Measurements from ENCODE around the gene ETNK2. TPM values are rescaled to one million over a fixed set of nuclear protein-coding genes. Genes with fewer than 3 reads are reported as not detected.

Gene ETNK2
- total RNA-seq, 3 donors from 2014 or later = 13.8 to 66.1 (median 16.8) TPM

- DNase-seq (ENCODE audit: low spot score in 2 of 2) = no peak
- no peaks in the 10 kb centered on the region for H3K36me3 ChIP-seq
- no peaks in the 10 kb centered on the region for H3K4me1 ChIP-seq
- intact Hi-C loops (cut with DNase I; ENCODE audit: low total_unique reads) = no loop called here
- TF ChIP-seq POLR2AphosphoS5 (IDR thresholded peaks at IDR 0.05) (no peak), POLR2A (IDR thresholded peaks at IDR 0.05) (no peak), CTCF (IDR thresholded peaks at IDR 0.05) (no peak)
- peak overlapping the region; percentile 20 to 61 for H3K27ac ChIP-seq
- H3K4me3 ChIP-seq = no peak overlapping the region
- no peaks in the 10 kb centered on the region for H3K9me3 ChIP-seq
- no peaks in the 10 kb centered on the region for H3K27me3 ChIP-seq
Observed at GRCh38 chr1:204192046-204192445, 40.2 kb upstream of the ETNK2 start.

- no peak for DNase-seq (ENCODE audit: low spot score in 2 of 2)
- Histone ChIP-seq H3K4me1 (no peaks in the 10 kb centered on the region), H3K27me3 (no peaks in the 10 kb centered on the region), H3K36me3 (no peaks in the 10 kb centered on the region), H3K4me3 (no peak overlapping the region), H3K9me3 (no peaks in the 10 kb centered on the region), H3K27ac (peak overlapping the region; percentile 20 to 61)
- TF ChIP-seq POLR2AphosphoS5 (IDR thresholded peaks at IDR 0.05) = no peak
- TF ChIP-seq POLR2A (IDR thresholded peaks at IDR 0.05) = no peak
- TF ChIP-seq CTCF (IDR thresholded peaks at IDR 0.05) = no peak
- intact Hi-C loops (cut with DNase I; ENCODE audit: low total_unique reads) = no loop called here
Observed at GRCh38 chr1:204191456-204191855, 39.6 kb upstream of the ETNK2 start.

- TF ChIP-seq POLR2AphosphoS5 (IDR thresholded peaks at IDR 0.05) = no peak
- TF ChIP-seq CTCF (IDR thresholded peaks at IDR 0.05) = no peak
- no peak for TF ChIP-seq POLR2A (IDR thresholded peaks at IDR 0.05)
- H3K9me3 ChIP-seq = no peaks in the 10 kb centered on the region
- H3K36me3 ChIP-seq = no peaks in the 10 kb centered on the region
- H3K4me1 ChIP-seq = no peaks in the 10 kb centered on the region
- H3K27me3 ChIP-seq = no peaks in the 10 kb centered on the region
- H3K27ac ChIP-seq = peak overlapping the region; percentile 8 to 20
- DNase-seq (ENCODE audit: low spot score in 2 of 2) = no peak
- intact Hi-C loops (cut with DNase I; ENCODE audit: low total_unique reads) = no loop called here
- peak overlapping the region; percentile 23 to 57 (median 37) for H3K4me3 ChIP-seq
Observed at GRCh38 chr1:204190212-204191211, 38.7 kb upstream of the ETNK2 start.

- Histone ChIP-seq H3K4me1 (no peaks in the 10 kb centered on the region), H3K27me3 (no peaks in the 10 kb centered on the region), H3K36me3 (no peaks in the 10 kb centered on the region), H3K27ac (no peak overlapping the region), H3K9me3 (no peaks in the 10 kb centered on the region), H3K4me3 (no peak overlapping the region)
- intact Hi-C loops (cut with DNase I; ENCODE audit: low total_unique reads) = no loop called here
- DNase-seq (ENCODE audit: low spot score in 2 of 2) = no peak
- no peak for TF ChIP-seq POLR2AphosphoS5 (IDR thresholded peaks at IDR 0.05)
- no peak for TF ChIP-seq CTCF (IDR thresholded peaks at IDR 0.05)
- no peak for TF ChIP-seq POLR2A (IDR thresholded peaks at IDR 0.05)
Observed at GRCh38 chr1:204188959-204189639, 37.3 kb upstream of the ETNK2 start.

- TF ChIP-seq CTCF (IDR thresholded peaks at IDR 0.05) (no peak), POLR2AphosphoS5 (IDR thresholded peaks at IDR 0.05) (no peak), POLR2A (IDR thresholded peaks at IDR 0.05) (no peak)
- Histone ChIP-seq H3K27ac (no peak overlapping the region), H3K4me3 (no peak overlapping the region), H3K9me3 (no peaks in the 10 kb centered on the region), H3K36me3 (no peaks in the 10 kb centered on the region), H3K4me1 (no peaks in the 10 kb centered on the region), H3K27me3 (no peaks in the 10 kb centered on the region)
- no peak for DNase-seq (ENCODE audit: low spot score in 2 of 2)
- intact Hi-C loops (cut with DNase I; ENCODE audit: low total_unique reads) = no loop called here
Observed at GRCh38 chr1:204186597-204186996, 34.8 kb upstream of the ETNK2 start.
